Measurements from ENCODE around the gene TCEAL4.

TCEAL4 gene

GRCh38 chrX:103585411-103586313, at the start of gene TCEAL4:
TCEAL4 (plus strand) TSS chrX:103585515; CDS start chrX:103586676, 1,161 bp downstream.
- peak; percentile 20 for DNase-seq (ENCODE audit: low spot score)

GRCh38 chrX:103536071-103536470, 49.2 kb upstream of the TCEAL4 start:
- DNase-seq (ENCODE audit: low spot score), result no peak

- no peak for DNase-seq (ENCODE audit: low spot score)
These were observed 48.6 kb upstream of the TCEAL4 start for GRCh38 chrX:103536732-103537131.

- no peak for DNase-seq (ENCODE audit: low spot score)
These were observed 47.4 kb upstream of the TCEAL4 start for GRCh38 chrX:103537871-103538387.

- no peak for DNase-seq (ENCODE audit: low spot score)
These were observed 46.6 kb upstream of the TCEAL4 start for GRCh38 chrX:103538728-103539127.

- no peak for DNase-seq (ENCODE audit: low spot score)
These were observed 45.6 kb upstream of the TCEAL4 start for GRCh38 chrX:103539695-103540094.

GRCh38 chrX:103540145-103540544, 45.2 kb upstream of the TCEAL4 start:
- DNase-seq (ENCODE audit: low spot score), result no peak

- DNase-seq (ENCODE audit: low spot score), result no peak
These were observed 35.4 kb upstream of the TCEAL4 start for GRCh38 chrX:103549916-103550315.

GRCh38 chrX:103550415-103551051, 34.8 kb upstream of the TCEAL4 start:
- DNase-seq (ENCODE audit: low spot score), result no peak

- no peak for DNase-seq (ENCODE audit: low spot score)
These were observed 33.1 kb upstream of the TCEAL4 start for GRCh38 chrX:103552236-103552635.

GRCh38 chrX:103554687-103555424, 30.5 kb upstream of the TCEAL4 start:
- peak; percentile 61 for DNase-seq (ENCODE audit: low spot score)

- no peak for DNase-seq (ENCODE audit: low spot score)
These were observed 28.2 kb upstream of the TCEAL4 start for GRCh38 chrX:103556963-103557612.

GRCh38 chrX:103560256-103560655, 25.1 kb upstream of the TCEAL4 start:
- no peak for DNase-seq (ENCODE audit: low spot score)

- DNase-seq (ENCODE audit: low spot score), result no peak
These were observed 22.5 kb upstream of the TCEAL4 start for GRCh38 chrX:103562801-103563200.

GRCh38 chrX:103565197-103565596, 20.1 kb upstream of the TCEAL4 start:
- DNase-seq (ENCODE audit: low spot score), result no peak

GRCh38 chrX:103565752-103566151, 19.6 kb upstream of the TCEAL4 start:
- no peak for DNase-seq (ENCODE audit: low spot score)

GRCh38 chrX:103571121-103571520, 14.2 kb upstream of the TCEAL4 start:
- DNase-seq (ENCODE audit: low spot score), result no peak

GRCh38 chrX:103571726-103572125, 13.6 kb upstream of the TCEAL4 start:
- DNase-seq (ENCODE audit: low spot score), result no peak

- DNase-seq (ENCODE audit: low spot score), result no peak
These were observed 12.1 kb upstream of the TCEAL4 start for GRCh38 chrX:103573202-103573601.

- no peak for DNase-seq (ENCODE audit: low spot score)
These were observed 719 bp upstream of the TCEAL4 start for GRCh38 chrX:103584596-103584995.

- no peak for DNase-seq (ENCODE audit: low spot score)
These were observed 965 bp downstream of the TCEAL4 start for GRCh38 chrX:103586314-103586646.

GRCh38 chrX:103586659-103587058, 1.3 kb downstream of the TCEAL4 start:
- no peak for DNase-seq (ENCODE audit: low spot score)
